ENCODE data around the gene SLFN5.
"Not testable (repeated sequence)": the region's sequence is repeated elsewhere in the genome, so short reads cannot be mapped to it uniquely, and the experiment has no call there.

The SLFN5 gene

DNA sequence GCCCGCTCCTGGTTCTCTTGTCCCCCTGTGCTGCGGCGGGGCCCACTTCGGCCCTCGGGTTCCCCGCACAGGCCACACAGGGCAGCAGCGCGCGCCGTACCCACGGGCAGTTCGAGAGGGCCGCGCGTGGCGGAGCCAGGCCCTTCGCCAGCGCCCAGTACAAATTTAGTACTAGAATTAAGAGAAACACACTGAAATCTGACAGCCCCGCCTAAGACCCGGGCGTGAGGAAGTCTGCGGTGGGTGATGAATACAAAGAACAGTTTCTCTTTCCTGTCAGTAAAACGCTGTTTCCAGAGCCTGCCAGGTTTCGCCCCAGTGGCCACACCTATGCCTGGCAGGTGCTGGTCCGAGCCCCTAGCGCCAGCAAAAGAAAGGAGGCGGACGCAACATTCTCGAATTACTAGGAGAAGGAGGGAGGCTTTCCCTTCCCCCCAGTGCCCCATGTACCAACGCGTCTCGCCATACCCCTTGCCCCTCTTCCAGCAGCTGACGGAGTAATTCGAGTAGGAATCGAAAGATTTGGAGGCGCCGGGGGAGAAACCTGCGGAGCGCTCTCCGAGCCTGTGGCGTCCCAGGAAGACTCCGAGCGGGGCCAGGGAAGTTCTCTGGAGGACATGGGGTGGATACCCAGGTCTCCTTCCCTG is 591 bp upstream of the SLFN5 start:
- DNase-seq (ENCODE audit: low read depth) = peak; percentile 72

DNA sequence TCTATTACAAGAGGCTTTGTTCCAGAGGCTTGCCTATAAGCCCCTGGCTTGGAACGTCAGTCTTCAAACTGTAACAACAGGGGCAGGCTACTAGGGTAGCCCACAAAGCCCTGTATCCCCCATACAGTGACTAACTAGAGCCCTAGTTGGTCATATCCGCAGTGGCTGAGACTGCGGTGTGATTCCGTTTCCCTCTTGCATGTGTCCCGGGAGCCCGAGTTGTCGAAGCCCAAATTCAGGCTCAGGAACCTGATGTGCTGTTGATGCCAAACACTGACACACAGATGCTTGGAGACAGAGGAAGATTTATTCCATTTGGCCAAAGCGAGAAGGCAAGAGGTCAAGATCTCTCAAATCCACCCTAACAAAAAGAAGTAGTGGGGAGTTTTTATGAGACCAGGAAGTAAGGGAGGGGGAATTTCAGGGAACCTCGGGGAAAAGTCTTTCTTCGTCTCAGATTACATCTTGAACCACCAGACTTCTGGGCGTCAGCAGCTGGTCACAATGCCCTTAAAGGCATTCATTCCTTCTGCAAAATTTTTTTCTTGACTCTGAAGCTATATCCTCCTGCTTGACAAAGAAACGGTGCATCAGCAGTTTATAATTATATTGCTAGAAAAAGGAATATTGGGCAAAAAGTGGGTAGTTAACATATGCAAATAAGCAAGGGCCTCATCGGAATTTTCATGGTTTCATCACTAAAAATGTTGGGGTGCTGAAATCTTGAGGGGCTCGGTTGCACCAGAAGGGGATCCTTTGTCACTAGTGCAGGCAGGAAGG is 879 bp downstream of the SLFN5 start:
- peak; percentile 34 for DNase-seq (ENCODE audit: low read depth)

DNA sequence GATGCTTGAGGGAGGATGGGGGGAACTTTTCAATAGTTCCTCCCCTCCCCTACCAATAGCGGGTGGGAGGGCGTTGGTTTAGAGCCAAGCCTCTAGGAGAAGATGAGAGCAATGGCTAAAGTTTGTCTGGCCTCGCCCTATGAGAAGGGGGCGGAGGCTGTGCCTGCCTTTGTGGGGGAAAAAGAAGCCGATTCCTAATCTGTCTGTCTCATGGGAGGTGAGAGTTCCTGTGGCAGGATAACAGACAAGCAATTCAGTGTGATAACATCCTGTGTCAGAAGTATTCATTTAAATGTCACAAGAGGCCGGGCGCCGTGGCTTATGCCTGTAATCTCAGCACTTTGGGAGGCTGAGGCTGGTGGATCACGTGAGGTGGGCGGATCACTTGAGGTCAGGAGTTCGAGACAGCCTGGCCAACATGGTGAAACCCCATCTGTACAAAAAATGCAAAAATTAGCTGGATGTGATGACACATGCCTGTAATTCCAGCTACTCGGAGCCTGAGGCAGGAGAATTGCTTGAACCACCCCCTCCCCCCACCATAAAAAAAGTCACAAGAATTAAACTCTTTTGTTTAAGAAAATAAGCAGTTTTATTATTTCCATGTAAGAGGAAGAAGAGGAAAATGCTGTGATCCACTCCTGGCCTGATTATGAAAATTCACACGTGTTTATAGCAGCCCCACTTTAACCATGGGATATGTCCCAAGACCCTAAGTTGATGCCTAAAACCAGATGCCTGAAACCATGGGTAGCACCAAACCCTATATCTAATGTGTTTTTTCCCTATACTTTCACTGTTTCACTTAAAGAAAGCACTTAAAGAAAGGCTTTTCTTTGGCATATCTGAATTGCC is 1.7 kb downstream of the SLFN5 start:
- peak; percentile 75 for DNase-seq (ENCODE audit: low read depth)

DNA sequence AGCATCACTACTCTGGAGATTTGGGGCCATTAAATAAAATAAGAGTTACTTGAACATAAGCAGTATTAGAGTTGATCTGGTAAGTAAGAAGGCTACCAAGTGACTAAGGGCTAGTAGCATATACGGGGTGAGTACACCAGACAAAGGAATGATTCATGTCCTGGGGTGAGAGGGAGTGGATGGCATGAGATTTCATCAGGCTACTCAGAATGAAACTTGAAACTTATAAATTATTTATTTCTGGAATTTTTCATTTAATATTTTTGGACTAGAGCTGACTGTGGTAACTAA is 2.3 kb downstream of the SLFN5 start:
- DNase-seq (ENCODE audit: low read depth) = no peak

DNA sequence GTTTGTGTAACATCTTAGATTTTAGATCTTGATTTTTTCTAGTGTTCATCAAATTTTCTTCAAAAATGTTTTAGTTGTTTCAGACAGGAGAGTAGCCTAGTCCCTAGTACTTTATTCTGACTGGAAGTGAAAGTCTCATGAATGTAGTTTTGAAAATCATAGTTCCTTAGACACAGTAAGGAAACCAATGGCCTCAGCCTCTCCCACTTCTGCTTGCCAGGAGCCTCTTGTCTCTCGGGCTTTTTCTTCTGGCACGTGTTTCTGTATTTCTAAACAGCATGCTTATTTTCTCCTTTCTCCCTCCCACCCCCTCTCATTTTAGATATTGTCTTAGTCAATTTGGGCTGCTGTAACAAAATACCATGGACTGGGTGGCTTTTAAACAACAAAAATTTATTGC is 9.8 kb downstream of the SLFN5 start:
- no peak for DNase-seq (ENCODE audit: low read depth)

DNA sequence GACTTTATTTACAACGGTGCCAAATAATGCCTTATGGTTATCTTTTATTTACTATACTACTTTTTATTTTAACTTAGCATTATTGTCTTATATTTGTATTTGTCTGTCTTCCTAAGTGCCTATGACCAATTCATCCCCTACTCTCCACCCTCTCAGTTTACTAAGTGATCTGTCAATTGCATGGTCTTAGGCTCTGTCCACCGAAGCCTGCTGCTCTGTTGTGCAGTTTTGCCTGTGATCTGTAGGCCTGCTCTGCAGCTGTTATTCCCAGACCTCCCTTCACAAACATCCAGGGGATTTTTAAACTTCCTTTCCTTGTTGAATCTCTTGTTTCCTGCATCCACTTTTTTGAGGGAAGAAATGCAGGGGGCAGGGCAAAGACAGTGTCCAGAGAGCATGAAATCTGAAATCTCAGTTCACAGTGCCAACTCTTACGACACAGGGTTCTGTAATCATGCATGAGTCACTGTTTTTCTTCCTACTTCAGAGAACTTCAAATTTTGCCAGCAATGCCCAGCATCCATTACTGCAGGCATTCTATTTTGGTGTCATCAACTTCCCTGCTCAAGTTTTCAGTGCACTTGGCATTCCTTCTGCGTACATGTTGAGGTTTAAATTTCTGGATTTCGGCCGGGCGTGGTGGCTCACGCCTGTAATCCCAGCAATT is 11.4 kb downstream of the SLFN5 start:
- no peak for DNase-seq (ENCODE audit: low read depth)

DNA sequence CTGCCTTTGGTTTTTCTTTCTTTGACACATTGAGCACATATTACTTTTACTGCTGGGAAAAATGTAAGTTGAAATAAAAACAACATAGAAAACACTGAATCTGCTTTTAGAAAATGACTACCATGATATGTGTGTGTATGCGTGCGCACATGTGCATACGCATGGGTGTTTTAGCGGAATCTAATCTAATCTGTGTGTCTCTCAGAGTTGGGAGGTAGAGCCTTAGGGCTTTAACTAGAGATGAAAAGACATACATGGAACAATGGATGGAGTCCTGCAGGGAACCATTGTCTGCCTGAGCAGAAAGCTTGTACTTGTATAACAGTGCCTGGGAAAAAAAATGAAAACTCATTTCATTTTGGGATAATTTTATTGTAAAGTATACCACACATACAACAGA is 12.4 kb downstream of the SLFN5 start:
- no peak for DNase-seq (ENCODE audit: low read depth)

DNA sequence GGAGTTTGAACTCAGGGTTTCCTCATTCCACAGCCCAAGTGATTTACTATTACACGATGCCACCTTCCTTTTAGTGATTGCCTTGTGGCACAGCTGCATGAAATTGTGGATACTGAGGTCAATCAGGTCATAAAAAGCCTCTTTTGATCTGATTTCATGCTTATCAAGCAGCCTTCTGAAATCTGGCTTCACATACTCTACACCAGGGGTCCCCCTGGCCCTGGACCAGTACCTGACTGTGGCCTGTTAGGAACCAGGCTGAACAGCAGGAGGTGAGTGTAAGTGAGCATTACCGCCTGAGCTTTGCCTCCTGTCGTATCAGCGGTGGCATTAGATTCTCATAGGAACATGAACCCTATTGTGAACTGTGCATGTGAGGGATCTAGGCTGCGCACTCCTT is 13.8 kb downstream of the SLFN5 start:
- no peak for DNase-seq (ENCODE audit: low read depth)

DNA sequence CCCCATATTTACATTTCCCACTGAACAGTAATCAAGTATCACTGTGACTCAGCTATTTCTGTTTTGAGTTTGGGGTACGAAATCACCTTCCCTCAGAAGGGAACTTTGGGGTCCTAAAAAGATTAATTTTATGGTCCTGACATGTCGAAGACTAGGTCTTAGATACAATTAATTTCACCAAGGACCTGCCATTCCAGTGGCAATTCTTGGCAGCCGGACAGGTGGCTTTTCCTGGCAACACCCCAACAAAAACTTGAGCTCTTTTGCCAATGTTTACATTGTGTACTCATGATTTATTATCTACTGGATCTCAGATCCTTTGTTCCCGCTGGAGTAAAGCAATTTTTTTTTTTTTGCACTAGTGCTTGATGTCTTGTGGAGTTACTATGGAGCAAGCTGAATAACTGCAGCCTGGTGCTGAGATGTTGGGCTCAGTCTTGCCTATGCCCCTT is 14.4 kb downstream of the SLFN5 start:
- no peak for DNase-seq (ENCODE audit: low read depth)

DNA sequence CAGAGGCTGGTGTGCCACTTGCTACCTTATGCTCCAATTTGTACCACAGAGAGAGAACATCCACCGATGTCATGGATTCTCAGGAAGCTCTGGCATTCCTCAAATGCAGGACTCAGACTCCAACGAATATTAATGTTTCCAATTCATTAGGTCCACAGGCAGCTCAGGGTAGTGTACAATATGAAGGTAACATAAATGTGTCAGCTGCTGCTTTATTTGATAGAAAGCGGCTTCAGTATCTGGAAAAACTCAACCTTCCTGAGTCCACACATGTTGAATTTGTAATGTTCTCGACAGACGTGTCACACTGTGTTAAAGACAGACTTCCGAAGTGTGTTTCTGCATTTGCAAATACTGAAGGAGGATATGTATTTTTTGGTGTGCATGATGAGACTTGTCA is 16.1 kb downstream of the SLFN5 start:
- no peak for DNase-seq (ENCODE audit: low read depth)

DNA sequence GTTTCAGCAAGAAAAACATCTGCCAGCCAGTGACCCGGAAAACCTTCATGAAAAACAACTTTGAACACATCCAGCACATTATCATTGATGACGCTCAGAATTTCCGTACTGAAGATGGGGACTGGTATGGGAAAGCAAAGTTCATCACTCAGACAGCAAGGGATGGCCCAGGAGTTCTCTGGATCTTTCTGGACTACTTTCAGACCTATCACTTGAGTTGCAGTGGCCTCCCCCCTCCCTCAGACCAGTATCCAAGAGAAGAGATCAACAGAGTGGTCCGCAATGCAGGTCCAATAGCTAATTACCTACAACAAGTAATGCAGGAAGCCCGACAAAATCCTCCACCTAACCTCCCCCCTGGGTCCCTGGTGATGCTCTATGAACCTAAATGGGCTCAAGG is 22.2 kb downstream of the SLFN5 start:
- DNase-seq (ENCODE audit: low read depth) = no peak

DNA sequence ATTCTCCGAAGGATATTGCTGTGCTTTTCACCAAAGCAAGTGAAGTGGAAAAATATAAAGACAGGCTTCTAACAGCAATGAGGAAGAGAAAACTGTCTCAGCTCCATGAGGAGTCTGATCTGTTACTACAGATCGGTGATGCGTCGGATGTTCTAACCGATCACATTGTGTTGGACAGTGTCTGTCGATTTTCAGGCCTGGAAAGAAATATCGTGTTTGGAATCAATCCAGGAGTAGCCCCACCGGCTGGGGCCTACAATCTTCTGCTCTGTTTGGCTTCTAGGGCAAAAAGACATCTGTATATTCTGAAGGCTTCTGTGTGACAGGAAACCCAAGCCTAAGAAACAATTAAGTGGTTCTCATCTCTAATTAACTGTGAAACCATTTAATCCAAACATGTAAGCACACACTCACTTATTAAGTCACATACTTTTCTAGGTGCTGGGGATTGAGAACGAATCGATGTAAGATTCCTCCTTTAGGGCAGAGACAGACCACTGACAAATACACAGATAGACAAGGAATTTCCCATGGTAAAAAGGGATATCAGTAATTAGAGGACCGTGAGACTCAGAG is 22.8 kb downstream of the SLFN5 start:
- no peak for DNase-seq (ENCODE audit: low read depth)

DNA sequence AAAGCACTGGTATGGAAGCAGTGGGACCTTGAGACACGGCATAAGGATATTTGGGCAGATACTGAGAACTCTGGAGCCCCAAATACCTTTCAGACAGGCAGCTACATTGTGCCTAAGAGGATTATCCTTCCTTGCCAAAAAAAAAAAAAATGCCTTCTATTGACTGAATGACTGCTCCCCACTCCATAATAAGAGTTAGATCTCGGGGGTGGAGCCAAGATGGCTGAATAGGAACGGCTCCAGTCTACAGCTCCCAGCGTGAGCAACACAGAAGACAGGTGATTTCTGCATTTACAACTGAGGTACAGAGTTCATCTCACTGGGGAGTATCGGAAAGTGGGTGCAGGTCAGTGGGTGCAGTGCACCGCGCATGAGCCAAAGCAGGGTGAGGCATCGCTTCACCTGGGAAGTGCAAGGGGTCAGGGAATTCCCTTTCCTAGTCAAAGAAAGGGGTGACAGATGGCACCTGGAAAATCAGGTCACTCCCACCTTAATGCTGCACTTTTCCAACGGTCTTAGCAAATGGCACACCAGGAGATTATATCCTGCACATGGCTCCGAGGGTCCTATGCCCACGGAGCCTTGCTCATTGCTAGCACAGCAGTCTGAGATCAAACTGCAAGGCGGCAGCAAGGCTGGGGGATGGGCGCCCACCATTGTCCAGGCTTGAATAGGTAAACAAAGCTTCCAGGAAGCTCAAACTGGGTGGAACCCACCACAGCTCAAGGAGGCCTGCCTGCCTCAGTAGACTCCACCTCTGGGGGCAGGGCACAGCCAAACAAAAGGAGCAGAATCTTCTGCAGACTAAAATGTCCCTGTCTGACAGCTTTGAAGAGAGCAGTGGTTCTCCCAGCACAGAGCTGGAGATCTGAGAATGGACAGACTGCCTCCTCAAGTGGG is 31.5 kb downstream of the SLFN5 start:
- not testable (repeated sequence) for DNase-seq (ENCODE audit: low read depth)

DNA sequence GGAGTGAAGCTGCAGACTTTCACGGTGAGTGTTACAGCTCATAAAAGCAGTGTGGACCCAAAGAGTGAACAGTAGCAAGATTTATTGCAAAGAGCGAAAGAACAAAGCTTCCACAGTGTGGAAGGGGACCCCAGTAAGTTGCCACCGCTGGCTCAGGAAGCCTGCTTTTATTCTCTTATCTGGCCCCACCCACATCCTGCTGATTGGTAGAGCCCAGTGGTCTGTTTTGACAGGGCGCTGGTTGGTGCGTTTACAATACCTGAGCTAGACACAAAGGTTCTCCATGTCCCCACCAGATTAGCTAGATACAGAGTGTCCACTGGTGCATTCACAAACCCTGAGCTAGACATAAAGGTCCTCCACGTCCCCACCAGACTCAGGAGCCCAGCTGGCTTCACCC is 35.6 kb downstream of the SLFN5 start:
- DNase-seq (ENCODE audit: low read depth) = not testable (repeated sequence)

DNA sequence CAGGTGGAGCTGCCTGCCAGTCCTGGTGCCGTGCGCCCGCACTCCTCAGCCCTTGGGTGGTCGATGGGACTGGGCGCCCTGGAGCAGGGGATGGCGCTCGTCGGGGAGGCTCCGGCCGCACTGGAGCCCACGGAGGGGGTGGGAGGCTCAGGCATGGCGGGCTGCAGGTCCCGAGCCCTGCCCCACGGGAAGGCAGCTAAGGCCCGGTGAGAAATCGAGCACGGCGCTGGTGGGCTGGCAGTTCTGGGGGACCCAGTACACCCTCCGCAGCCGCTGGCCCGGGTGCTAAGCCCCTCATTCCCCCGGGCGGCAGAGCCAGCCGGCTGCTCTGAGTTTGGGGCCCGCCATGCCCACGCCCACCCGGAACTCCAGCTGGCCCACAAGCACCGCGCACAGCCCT is 36.0 kb downstream of the SLFN5 start:
- DNase-seq (ENCODE audit: low read depth) = not testable (repeated sequence)

DNA sequence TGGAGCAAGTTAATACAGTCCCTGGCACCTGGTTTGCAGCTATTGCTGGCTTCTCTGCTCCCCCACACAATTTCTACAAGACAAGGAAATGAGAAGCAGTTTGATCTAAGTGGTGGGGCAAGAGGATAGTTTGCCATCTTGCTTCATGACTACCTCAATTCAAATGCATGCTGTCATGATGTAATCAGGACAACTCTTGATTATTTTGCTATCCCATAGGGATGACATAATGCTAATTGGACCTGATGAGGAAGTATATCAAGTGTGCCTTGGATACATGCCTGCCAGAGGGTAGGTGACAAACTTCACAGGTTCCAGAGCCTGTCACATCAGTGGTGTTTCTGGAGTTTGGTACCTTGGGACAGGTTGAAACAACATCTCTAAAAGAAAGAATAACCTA is 40.9 kb downstream of the SLFN5 start:
- no peak for DNase-seq (ENCODE audit: low read depth)

DNA sequence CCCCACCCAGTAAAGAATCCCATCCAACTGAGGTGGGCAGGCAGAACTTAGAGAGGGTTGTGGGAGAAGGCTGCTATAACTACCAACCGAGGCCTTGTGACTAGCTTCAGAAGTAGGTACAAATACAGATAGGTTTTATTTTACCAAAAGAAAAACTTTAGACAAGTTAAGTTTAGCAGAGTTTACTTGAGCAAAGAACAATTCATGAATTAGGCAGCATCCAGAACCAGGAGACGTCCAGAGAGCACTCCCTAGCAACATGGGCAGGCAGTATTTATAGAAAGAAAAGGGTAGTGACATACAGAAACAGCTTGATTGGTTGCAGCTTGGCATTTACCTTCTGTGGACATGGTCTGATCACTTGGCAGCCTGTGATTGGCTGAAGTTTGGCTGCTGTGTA is 42.1 kb downstream of the SLFN5 start:
- DNase-seq (ENCODE audit: low read depth) = no peak

DNA sequence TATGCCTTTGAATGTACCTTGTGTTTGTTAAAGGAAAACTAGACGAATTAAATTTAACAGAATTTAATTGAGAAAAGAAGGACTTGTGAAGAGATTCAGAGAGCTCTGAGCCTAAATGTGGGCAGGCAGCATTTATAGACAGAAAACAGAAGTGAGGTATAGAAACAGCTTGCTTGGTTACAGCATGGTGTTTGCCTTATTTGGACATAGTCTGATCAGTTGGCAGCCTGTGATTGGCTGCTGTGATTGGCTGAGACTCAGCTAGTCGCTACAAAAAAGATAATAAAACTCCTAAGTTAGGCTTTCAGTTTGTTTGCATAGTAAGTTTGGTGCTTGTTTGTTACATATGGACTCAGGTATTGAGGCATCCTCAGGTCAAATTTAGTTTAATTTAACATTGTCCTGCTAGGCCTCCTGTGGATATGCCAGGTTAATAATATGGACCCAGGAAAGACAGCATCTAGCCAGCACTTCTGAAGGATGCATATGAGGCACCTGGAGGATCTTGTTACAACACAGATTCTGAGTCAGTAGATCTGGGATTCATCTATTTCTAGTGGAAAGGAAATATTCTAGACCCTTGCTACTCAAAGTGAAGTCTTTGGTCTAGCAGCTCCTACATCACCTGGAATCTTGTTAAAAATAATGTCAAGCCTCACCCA is 43.4 kb downstream of the SLFN5 start:
- no peak for DNase-seq (ENCODE audit: low read depth)

DNA sequence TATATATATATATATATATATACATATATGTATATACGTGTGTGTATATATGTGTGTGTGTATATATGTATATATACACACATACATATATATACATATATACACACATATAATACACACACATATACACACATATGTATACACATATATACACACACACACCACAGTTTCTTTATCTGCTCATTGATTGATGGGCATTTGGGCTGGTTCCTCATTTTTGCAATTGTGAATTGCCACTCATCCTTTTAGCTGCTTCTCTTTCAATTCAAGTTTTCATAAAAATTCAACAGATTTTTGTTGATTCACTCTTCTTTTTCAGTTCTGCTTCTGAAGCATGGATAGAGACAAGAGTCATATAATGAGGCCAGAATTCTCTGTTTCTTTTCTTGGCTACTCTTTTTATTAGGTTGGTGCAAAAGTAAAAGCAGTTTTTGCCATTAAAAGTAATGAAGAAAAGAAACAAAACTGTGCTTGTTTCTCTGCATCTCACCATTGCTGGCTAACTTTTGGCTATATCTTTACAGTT is 44.5 kb downstream of the SLFN5 start:
- DNase-seq (ENCODE audit: low read depth) = no peak

DNA sequence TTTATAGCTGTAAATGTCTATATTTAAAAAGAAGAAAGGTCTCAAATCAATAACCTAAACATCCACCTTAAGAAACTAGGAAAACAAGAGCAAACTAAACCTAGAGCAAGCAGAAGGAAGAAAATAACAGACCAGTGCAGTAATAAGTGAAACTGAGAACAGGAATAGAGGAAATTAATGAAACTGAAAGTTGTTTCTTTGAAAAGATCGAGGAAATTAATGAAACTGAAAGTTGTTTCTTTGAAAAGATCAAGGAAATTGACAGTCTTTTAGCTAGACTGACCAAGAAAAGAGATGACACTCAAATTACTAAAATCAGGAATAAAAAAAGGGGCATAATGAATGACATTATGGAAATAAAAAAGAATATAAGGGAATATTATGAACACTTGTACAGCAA is 46.4 kb downstream of the SLFN5 start:
- DNase-seq (ENCODE audit: low read depth) = no peak

Data from stimulated activated CD8-positive, alpha-beta memory T cell treated with anti-CD3 and anti-CD28 coated beads, Interleukin-12 subunit alpha, Interleukin-12 subunit beta, amount 100 ng/mL, for 4 hours (primary cell).